Measurements from ENCODE around the gene GREM2. TPM values are rescaled to one million over a fixed set of nuclear protein-coding genes. Genes with fewer than 3 reads are reported as not detected.
A peak's percentile ranks its signal among the peaks of the same experiment; 100 is the strongest.

Gene GREM2
- total RNA-seq, 1 donor from 2014 or later: 0.05 TPM

DNA sequence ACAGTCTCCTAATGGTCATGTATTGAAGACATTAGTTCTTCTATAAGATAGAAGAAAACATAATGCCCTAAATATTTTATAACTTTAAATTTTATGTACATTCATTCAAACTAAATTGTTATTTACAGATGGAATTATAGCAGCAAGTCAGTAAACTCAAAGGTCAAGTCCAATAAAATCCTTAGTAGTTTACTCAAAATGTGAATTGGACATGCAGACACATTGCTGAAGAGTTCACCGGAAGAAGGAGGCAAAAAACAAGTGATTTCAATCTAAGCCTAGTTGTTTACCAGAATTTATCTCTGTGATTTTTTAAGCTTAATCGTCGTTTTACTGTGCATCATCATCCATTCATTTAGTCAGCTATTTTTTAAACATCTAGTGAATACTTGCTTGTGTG is 149.7 kb downstream of the GREM2 start:
- H3K27ac Mint-ChIP-seq (ENCODE audit: unreplicated experiment): no peak overlapping the region
- no peaks in the 10 kb centered on the region for H3K27me3 Mint-ChIP-seq (ENCODE audit: low read depth)
- DNase-seq (ENCODE audit: low spot score): no peak
- no peaks in the 10 kb centered on the region for H3K9me3 Mint-ChIP-seq (ENCODE audit: low read depth)
- peaks cover 35% of the 10 kb centered on the region for H3K4me1 Mint-ChIP-seq (ENCODE audit: low read depth)
- TF ChIP-seq, protein P1, sequence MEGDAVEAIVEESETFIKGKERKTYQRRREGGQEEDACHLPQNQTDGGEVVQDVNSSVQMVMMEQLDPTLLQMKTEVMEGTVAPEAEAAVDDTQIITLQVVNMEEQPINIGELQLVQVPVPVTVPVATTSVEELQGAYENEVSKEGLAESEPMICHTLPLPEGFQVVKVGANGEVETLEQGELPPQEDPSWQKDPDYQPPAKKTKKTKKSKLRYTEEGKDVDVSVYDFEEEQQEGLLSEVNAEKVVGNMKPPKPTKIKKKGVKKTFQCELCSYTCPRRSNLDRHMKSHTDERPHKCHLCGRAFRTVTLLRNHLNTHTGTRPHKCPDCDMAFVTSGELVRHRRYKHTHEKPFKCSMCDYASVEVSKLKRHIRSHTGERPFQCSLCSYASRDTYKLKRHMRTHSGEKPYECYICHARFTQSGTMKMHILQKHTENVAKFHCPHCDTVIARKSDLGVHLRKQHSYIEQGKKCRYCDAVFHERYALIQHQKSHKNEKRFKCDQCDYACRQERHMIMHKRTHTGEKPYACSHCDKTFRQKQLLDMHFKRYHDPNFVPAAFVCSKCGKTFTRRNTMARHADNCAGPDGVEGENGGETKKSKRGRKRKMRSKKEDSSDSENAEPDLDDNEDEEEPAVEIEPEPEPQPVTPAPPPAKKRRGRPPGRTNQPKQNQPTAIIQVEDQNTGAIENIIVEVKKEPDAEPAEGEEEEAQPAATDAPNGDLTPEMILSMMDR (IDR thresholded peaks at IDR 0.05): no peak
- no peaks in the 10 kb centered on the region for H3K36me3 Mint-ChIP-seq (ENCODE audit: low read depth)
- no peak overlapping the region for H3K4me3 Mint-ChIP-seq (ENCODE audit: unreplicated experiment)

DNA sequence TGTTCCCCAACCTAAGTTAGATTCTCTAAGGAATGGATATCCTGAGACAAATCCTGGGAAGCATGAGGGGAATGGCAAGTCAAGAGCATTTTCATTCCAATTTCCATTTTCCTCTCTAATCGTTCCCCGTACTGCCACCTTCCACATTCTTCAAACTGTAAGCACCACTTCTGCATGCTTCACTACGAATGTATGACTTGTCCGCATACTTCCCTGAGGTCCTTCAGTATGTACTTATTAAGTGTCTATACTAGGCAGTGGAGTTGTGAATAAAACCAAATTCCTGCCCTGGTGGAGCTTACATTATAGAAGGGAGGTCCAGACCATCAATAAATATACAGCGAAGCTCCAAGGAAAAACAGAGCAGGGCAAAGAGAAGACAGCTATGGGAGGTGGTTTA is 154.8 kb downstream of the GREM2 start:
- Mint-ChIP-seq H3K27ac (ENCODE audit: unreplicated experiment) (no peak overlapping the region), H3K4me3 (ENCODE audit: unreplicated experiment) (no peak overlapping the region), H3K27me3 (ENCODE audit: low read depth) (no peaks in the 10 kb centered on the region), H3K9me3 (ENCODE audit: low read depth) (no peaks in the 10 kb centered on the region), H3K36me3 (ENCODE audit: low read depth) (no peaks in the 10 kb centered on the region), H3K4me1 (ENCODE audit: low read depth) (peaks cover 6% of the 10 kb centered on the region)
- DNase-seq (ENCODE audit: low spot score): no peak
- TF ChIP-seq, protein P1 (IDR thresholded peaks at IDR 0.05): no peak

DNA sequence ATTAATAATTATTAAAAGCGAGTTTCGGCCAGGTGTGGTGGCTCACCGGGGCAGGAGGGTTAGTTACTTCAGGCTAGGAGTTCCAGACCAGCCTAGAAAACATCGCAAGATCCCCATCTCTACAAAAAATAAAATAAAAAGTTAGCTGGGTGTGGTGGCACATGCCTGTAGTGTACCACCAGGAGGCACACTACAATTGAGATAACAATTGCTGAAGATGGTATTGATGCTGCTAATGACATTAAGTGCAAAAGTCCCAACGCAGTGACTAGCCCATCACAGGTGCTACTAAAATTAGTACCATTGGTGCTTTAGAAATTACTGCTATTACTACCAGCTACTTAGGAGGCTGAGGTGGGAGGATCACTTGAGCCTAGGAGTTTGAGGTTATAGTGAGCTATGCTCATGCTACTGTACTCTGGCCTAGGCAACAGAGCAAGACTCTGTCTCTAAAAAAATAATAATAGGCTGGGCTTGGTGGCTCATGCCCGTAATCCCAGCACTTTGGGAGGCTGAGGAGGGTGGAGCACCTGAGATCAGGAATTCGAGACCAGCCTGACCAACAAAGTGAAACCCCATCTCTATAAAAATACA is 156.6 kb downstream of the GREM2 start:
- no peak overlapping the region for H3K27ac Mint-ChIP-seq (ENCODE audit: unreplicated experiment)
- DNase-seq (ENCODE audit: low spot score): no peak

DNA sequence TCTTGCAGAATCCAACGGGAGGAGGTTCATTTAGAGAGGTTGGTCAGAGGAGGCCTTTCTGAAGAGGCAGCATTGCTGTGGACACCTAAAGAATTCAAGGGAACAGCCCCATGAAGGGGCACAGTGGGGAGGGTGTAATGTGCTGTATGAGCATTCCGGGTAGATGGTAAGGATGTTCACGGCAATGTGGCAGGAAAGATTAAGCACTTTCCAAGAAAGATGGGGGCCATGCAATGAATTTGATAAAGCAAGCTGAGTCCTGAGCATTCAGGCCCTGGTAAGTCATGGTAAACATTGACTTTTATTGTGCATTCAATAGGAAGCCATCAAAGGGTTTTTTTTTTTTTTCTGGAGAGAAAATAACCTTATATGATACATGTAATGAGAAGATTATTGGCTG is 166.6 kb downstream of the GREM2 start:
- DNase-seq (ENCODE audit: low spot score): no peak
- Mint-ChIP-seq H3K27me3 (ENCODE audit: low read depth) (no peaks in the 10 kb centered on the region), H3K4me3 (ENCODE audit: unreplicated experiment) (no peak overlapping the region), H3K36me3 (ENCODE audit: low read depth) (no peaks in the 10 kb centered on the region), H3K27ac (ENCODE audit: unreplicated experiment) (no peak overlapping the region), H3K9me3 (ENCODE audit: low read depth) (no peaks in the 10 kb centered on the region), H3K4me1 (ENCODE audit: low read depth) (no peaks in the 10 kb centered on the region)
- TF ChIP-seq, protein P1 (IDR thresholded peaks at IDR 0.05): no peak

More for the DNA sequence above, 156.6 kb downstream of the GREM2 start:
- TF ChIP-seq, protein P1 (IDR thresholded peaks at IDR 0.05): peak; percentile 74
- Mint-ChIP-seq H3K4me3 (ENCODE audit: unreplicated experiment) (no peak overlapping the region), H3K9me3 (ENCODE audit: low read depth) (no peaks in the 10 kb centered on the region), H3K4me1 (ENCODE audit: low read depth) (peaks cover 6% of the 10 kb centered on the region), H3K27me3 (ENCODE audit: low read depth) (no peaks in the 10 kb centered on the region), H3K36me3 (ENCODE audit: low read depth) (no peaks in the 10 kb centered on the region)

DNA sequence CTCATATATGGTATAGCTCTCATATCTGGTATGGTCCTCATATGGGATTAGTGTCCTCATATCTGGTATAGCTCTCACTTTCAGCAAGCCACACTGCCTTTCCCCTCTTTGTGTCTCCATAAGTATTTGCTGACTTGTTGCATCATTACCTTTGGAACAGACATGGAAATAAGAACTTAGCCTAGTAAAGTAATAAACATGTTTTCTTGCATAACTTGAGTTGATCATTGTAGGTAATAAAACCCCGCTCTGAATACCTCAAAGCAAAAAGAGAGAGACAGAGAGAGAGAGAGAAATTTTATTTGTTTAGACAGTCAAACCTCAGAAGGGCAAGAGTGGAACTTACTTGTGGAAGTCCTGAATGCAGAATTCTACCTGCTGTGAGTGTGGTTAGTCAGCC is 170.3 kb downstream of the GREM2 start:
- no peak for DNase-seq (ENCODE audit: low spot score)
- Mint-ChIP-seq H3K27me3 (ENCODE audit: low read depth) (no peaks in the 10 kb centered on the region), H3K27ac (ENCODE audit: unreplicated experiment) (no peak overlapping the region), H3K4me1 (ENCODE audit: low read depth) (no peaks in the 10 kb centered on the region), H3K36me3 (ENCODE audit: low read depth) (no peaks in the 10 kb centered on the region), H3K9me3 (ENCODE audit: low read depth) (no peaks in the 10 kb centered on the region), H3K4me3 (ENCODE audit: unreplicated experiment) (no peak overlapping the region)
- TF ChIP-seq, protein P1 (IDR thresholded peaks at IDR 0.05): no peak
